ENCODE data around the gene MAN1B1. TPM values are rescaled to one million over a fixed set of nuclear protein-coding genes. Genes with fewer than 3 reads are reported as not detected.

The MAN1B1 gene
- total and polyA plus RNA-seq, 4 experiments from 2014 or later, result 35.4 to 71.0 (median 50.4) TPM

DNA sequence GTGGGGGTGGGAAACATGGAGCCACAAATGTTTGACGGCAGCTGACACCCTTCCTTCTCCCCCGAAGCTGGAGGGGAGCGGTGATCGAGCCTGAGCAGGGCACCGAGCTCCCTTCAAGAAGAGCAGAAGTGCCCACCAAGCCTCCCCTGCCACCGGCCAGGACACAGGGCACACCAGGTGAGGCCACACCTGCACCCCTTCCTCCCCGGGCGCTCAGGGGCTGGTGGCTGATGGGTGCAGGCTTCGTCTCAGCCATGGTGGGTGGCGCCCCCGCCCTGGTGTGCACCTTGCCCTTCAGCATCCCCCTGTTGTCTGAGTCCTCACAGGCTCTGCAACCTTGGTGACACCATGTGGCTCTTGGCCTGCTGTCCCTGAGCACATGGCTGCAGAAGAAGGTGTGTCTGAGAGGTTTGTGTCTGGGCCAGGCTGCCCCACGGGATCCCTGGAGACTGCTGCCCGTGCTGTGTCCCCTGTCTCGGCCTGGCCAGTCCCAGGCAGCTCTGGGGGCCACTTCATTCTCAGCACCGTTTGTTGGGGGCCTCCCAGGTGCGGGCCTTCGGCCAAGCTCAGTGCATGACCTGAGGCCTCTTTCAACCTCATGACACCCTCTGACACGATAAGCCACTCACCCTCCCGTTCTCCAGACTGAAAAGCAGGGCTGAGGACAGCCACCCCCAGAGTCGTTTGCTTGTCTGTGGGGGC is 11.1 kb downstream of the MAN1B1 start:
- Mint-ChIP-seq H3K36me3 (peaks cover 13 to 25% of the 10 kb centered on the region in 2 donors), H3K27ac (peak overlapping the region in 3 of 7 donors; percentile 25 to 53 (median 42)), H3K4me3 (no peak overlapping the region), H3K27me3 (no peaks in the 10 kb centered on the region), H3K9me3 (peaks cover 0 to 1% (median 0%) of the 10 kb centered on the region in 8 donors), H3K4me1 (peaks cover 12 to 24% (median 18%) of the 10 kb centered on the region in 4 donors)
- DNase-seq, result no peak
- peaks cover 36% of the 10 kb centered on the region for H3K36me3 ChIP-seq (ENCODE audit: insufficient read depth, low read length)
- ChIA-PET CTCF (ENCODE audit: partially characterized antibody) (interaction anchor here (3.1 kb wide), 1 partner anchor 11 kb away, joined by 38 read pairs; the partner anchor contains the start of gene MAN1B1), POLR2A (ENCODE audit: partially characterized antibody) (interaction anchor here (1.1 to 1.9 kb wide), 2 partner anchors 11 to 91 kb away, joined by 3 to 6 read pairs; partner anchors contain the start of genes ANAPC2, MAN1B1 and SSNA1)
- H3K27me3 ChIP-seq (ENCODE audit: insufficient read depth, low read length), result no peaks in the 10 kb centered on the region
- H3K4me3 ChIP-seq (ENCODE audit: low read length in 2 of 2), result no peak overlapping the region
- peaks cover 25% of the 10 kb centered on the region for H3K4me1 ChIP-seq (ENCODE audit: insufficient read depth, low read length)
- no peak overlapping the region for H3K27ac ChIP-seq (ENCODE audit: low read depth, low read length)
- H3K9me3 ChIP-seq (ENCODE audit: control insufficient read depth in 1 of 2, low read length in 2 of 2), result no peaks in the 10 kb centered on the region
- intact Hi-C loops (cut with micrococcal nuclease), result no loop called here

DNA sequence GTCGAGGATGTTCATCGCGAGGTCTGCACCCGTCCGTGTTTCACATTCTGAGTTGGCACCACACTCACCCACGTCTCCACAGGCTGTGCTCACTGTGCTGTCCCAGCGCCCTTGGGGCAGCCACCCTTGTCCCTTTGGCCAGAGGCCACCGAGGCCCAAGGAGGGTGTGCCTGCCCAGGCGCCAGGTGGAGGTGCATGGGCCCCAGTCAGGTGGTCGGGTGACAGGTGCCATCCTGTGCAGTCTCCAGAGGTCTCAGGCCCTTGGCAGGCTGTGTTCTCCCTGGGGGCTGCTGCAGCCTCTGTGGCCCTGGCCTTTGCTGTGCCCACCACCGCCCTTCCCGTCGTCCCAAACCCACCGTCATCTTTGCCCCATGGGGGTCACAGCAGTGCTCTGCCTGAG is 12.4 kb downstream of the MAN1B1 start:
- Histone ChIP-seq H3K36me3 (ENCODE audit: insufficient read depth, low read length) (peaks cover 48% of the 10 kb centered on the region), H3K4me1 (ENCODE audit: insufficient read depth, low read length) (peaks cover 25% of the 10 kb centered on the region), H3K27me3 (ENCODE audit: insufficient read depth, low read length) (no peaks in the 10 kb centered on the region), H3K27ac (ENCODE audit: low read depth, low read length) (no peak overlapping the region), H3K9me3 (ENCODE audit: control insufficient read depth in 1 of 2, low read length in 2 of 2) (no peaks in the 10 kb centered on the region), H3K4me3 (ENCODE audit: low read length in 2 of 2) (no peak overlapping the region)
- H3K9me3 Mint-ChIP-seq, result peaks cover 0 to 1% (median 0%) of the 10 kb centered on the region in 8 donors
- DNase-seq, result no peak
- H3K4me1 Mint-ChIP-seq, result peaks cover 10 to 22% (median 17%) of the 10 kb centered on the region in 4 donors
- no peak overlapping the region for H3K4me3 Mint-ChIP-seq
- peak overlapping the region in 2 of 7 donors; percentile 29 to 83 for H3K27ac Mint-ChIP-seq
- CTCF ChIA-PET (ENCODE audit: partially characterized antibody), result no interaction called here
- intact Hi-C loops (cut with micrococcal nuclease), result no loop called here
- H3K36me3 Mint-ChIP-seq, result peaks cover 13 to 24% of the 10 kb centered on the region in 2 donors
- H3K27me3 Mint-ChIP-seq, result no peaks in the 10 kb centered on the region
- POLR2A ChIA-PET (ENCODE audit: partially characterized antibody), result no interaction called here

DNA sequence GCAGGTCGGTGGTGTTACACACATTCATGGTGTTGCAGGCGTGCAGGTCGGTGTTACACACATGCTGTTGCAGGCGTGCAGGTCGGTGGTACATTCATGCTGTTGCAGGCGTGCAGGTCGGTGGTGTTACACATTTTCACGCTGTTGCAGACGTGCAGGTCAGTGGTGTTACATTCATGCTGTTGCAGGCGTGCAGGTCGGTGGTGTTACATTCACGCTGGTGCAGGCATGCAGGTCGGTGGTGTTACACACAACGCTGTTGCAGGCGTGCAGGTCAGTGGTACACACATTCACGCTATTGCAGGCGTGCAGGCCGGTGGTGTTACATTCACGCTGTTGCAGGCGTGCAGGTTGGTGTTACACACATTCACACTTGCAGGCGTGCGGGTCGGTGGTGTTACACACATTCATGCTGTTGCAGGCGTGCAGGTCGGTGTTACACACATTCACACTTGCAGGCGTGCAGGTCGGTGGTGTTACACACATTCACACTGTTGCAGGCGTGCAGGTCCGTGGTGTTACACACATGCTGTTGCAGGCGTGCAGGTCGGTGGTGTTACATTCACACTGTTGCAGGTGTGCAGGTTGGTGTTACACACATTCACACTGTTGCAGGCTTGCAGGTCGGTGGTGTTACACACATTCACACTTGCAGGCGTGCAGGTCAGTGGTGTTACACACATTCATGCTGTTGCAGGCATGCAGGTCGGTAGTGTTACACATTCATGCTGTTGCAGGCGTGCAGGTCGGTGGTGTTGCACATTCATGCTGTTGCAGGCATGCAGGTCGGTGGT is 16.6 kb downstream of the MAN1B1 start:
- no peaks in the 10 kb centered on the region for H3K4me1 ChIP-seq (ENCODE audit: insufficient read depth, low read length)
- no peak overlapping the region for H3K4me3 ChIP-seq (ENCODE audit: low read length in 2 of 2)
- H3K9me3 ChIP-seq (ENCODE audit: control insufficient read depth in 1 of 2, low read length in 2 of 2), result no peaks in the 10 kb centered on the region
- intact Hi-C loops (cut with micrococcal nuclease), result no loop called here
- ChIA-PET CTCF (ENCODE audit: partially characterized antibody) (interaction anchor here (1.8 kb wide), 1 partner anchor 8 kb away, joined by 5 read pairs; no protein-coding TSS in a partner anchor), POLR2A (ENCODE audit: partially characterized antibody) (no interaction called here)
- peaks cover 64% of the 10 kb centered on the region for H3K36me3 ChIP-seq (ENCODE audit: insufficient read depth, low read length)
- Mint-ChIP-seq H3K27ac (no peak overlapping the region), H3K4me3 (no peak overlapping the region), H3K4me1 (peaks cover 0 to 4% (median 0%) of the 10 kb centered on the region in 4 donors), H3K9me3 (no peaks in the 10 kb centered on the region), H3K36me3 (peaks cover 8 to 16% of the 10 kb centered on the region in 2 donors), H3K27me3 (no peaks in the 10 kb centered on the region)
- no peak for DNase-seq
- H3K27ac ChIP-seq (ENCODE audit: low read depth, low read length), result no peak overlapping the region
- H3K27me3 ChIP-seq (ENCODE audit: insufficient read depth, low read length), result no peaks in the 10 kb centered on the region

DNA sequence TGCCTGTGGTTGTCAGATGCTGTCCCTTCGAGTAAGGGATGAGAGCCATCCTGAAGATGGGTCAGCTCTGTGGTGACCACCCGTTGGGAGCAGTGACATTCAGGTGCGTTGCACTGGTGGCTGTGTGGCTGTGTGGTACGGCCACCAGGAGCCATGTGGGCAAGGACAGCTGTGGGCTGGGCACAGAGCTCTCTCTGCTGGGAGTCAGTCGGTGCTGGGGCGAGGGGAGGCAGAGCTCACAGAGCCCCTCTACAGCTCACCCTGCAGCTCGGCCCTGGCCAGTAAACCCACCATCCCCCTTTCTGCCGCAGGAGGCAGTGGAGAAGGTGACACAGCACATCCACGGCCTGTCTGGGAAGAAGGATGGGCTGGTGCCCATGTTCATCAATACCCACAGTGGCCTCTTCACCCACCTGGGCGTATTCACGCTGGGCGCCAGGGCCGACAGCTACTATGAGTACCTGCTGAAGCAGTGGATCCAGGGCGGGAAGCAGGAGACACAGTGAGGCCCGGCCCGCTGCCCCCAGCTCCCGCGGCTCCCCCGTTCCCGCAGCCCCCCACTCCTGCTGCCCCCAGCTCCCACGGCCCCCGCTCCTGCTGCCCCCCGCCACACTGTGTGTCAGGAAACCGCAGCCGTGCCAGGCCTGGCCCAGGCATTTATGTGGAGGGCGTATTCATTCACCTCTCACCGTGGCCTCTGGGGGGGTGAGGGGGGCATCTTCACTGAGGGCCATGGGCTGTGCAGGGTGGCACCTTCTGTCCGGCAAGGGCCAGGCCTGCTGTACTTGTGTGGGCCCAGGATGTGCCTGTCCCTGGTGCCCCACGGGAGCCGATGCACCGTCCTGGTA is 19.3 kb downstream of the MAN1B1 start:
- Histone ChIP-seq H3K27ac (ENCODE audit: low read depth, low read length) (no peak overlapping the region), H3K9me3 (ENCODE audit: control insufficient read depth in 1 of 2, low read length in 2 of 2) (no peaks in the 10 kb centered on the region), H3K27me3 (ENCODE audit: insufficient read depth, low read length) (no peaks in the 10 kb centered on the region), H3K4me1 (ENCODE audit: insufficient read depth, low read length) (no peaks in the 10 kb centered on the region), H3K36me3 (ENCODE audit: insufficient read depth, low read length) (peaks cover 63% of the 10 kb centered on the region), H3K4me3 (ENCODE audit: low read length in 2 of 2) (no peak overlapping the region)
- intact Hi-C loops (cut with micrococcal nuclease), result no loop called here
- Mint-ChIP-seq H3K9me3 (no peaks in the 10 kb centered on the region), H3K36me3 (peaks cover 3 to 19% of the 10 kb centered on the region in 2 donors), H3K4me3 (no peak overlapping the region), H3K27ac (no peak overlapping the region), H3K4me1 (peaks cover 0 to 1% (median 0%) of the 10 kb centered on the region in 4 donors), H3K27me3 (no peaks in the 10 kb centered on the region)
- POLR2A ChIA-PET (ENCODE audit: partially characterized antibody), result interaction anchor here (1.2 to 2.7 kb wide), 2 partner anchors 11 to 20 kb away, joined by 3 to 10 read pairs; partner anchors contain the start of gene MAN1B1
- CTCF ChIA-PET (ENCODE audit: partially characterized antibody), result interaction anchor here (1.4 kb wide), 2 partner anchors 10 to 38 kb away, joined by 5 read pairs; no protein-coding TSS in a partner anchor
- no peak for DNase-seq

DNA sequence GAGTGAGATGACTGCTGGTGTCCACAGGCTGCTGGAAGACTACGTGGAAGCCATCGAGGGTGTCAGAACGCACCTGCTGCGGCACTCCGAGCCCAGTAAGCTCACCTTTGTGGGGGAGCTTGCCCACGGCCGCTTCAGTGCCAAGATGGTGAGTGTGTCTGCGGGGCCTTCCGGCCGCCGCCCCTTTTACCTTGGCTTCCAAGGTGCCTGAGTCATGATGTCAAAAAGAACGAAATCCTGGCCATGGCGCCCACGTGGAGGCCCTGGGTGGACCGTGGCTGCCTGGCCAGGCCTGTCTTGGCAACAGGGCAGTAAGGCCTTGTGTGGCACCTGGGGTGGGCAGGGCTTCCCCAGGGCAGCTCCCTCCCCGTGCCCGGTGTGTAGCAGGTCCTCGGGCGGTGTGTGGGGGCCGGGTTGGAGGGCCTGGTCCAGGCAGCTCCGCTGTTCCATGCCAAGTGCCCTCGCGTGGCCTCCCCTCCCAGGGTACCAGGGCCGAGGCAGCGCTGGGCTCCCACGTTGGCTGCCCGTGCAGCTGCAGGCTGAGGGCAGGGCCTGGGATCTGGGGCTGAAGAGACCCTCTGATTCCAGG is 20.0 kb downstream of the MAN1B1 start:
- no peaks in the 10 kb centered on the region for H3K4me1 ChIP-seq (ENCODE audit: insufficient read depth, low read length)
- H3K9me3 ChIP-seq (ENCODE audit: control insufficient read depth in 1 of 2, low read length in 2 of 2), result no peaks in the 10 kb centered on the region
- peaks cover 3 to 23% of the 10 kb centered on the region in 2 donors for H3K36me3 Mint-ChIP-seq
- ChIA-PET CTCF (ENCODE audit: partially characterized antibody) (interaction anchor here (1.4 kb wide), 1 partner anchor 11 kb away, joined by 5 read pairs; no protein-coding TSS in a partner anchor), POLR2A (ENCODE audit: partially characterized antibody) (interaction anchor here (1.2 to 2.7 kb wide), 2 partner anchors 11 to 20 kb away, joined by 3 to 10 read pairs; partner anchors contain the start of gene MAN1B1)
- H3K36me3 ChIP-seq (ENCODE audit: insufficient read depth, low read length), result peaks cover 56% of the 10 kb centered on the region
- peaks cover 0 to 1% (median 0%) of the 10 kb centered on the region in 4 donors for H3K4me1 Mint-ChIP-seq
- no peak overlapping the region for H3K27ac Mint-ChIP-seq
- H3K27ac ChIP-seq (ENCODE audit: low read depth, low read length), result no peak overlapping the region
- intact Hi-C loops (cut with micrococcal nuclease), result no loop called here
- DNase-seq, result no peak
- no peak overlapping the region for H3K4me3 ChIP-seq (ENCODE audit: low read length in 2 of 2)
- no peaks in the 10 kb centered on the region for H3K27me3 Mint-ChIP-seq
- no peaks in the 10 kb centered on the region for H3K27me3 ChIP-seq (ENCODE audit: insufficient read depth, low read length)
- H3K4me3 Mint-ChIP-seq, result no peak overlapping the region
- H3K9me3 Mint-ChIP-seq, result no peaks in the 10 kb centered on the region

DNA sequence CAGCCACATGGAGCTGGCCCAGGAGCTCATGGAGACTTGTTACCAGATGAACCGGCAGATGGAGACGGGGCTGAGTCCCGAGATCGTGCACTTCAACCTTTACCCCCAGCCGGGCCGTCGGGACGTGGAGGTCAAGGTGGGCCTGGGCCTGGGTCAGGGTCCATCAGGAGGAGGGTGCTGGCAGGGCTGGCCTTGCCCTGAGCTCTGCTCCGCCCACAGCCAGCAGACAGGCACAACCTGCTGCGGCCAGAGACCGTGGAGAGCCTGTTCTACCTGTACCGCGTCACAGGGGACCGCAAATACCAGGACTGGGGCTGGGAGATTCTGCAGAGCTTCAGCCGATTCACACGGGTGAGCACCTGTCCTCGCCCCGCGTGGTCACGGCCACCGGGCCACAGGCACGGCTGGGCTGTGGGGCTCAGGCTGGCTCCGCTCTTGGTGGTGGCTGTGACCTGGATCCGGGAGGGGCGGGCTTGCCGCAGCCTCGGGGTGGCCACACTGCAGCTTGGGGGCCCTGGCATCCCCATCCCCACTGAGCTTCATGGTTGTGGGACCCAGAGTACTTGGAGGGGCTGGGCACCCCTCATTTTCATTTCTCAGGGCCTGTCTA is 20.6 kb downstream of the MAN1B1 start:
- DNase-seq, result no peak
- no peaks in the 10 kb centered on the region for H3K27me3 ChIP-seq (ENCODE audit: insufficient read depth, low read length)
- peaks cover 0 to 1% (median 0%) of the 10 kb centered on the region in 4 donors for H3K4me1 Mint-ChIP-seq
- ChIA-PET CTCF (ENCODE audit: partially characterized antibody) (interaction anchor here (1.4 kb wide), 1 partner anchor 12 kb away, joined by 5 read pairs; no protein-coding TSS in a partner anchor), POLR2A (ENCODE audit: partially characterized antibody) (interaction anchor here (2.7 to 2.9 kb wide), 2 partner anchors 12 to 20 kb away, joined by 10 to 11 read pairs; partner anchors contain the start of gene MAN1B1)
- H3K36me3 Mint-ChIP-seq, result peaks cover 3 to 23% of the 10 kb centered on the region in 2 donors
- no peaks in the 10 kb centered on the region for H3K27me3 Mint-ChIP-seq
- no peak overlapping the region for H3K4me3 ChIP-seq (ENCODE audit: low read length in 2 of 2)
- no peak overlapping the region for H3K4me3 Mint-ChIP-seq
- intact Hi-C loops (cut with micrococcal nuclease), result no loop called here
- no peaks in the 10 kb centered on the region for H3K9me3 ChIP-seq (ENCODE audit: control insufficient read depth in 1 of 2, low read length in 2 of 2)
- peaks cover 50% of the 10 kb centered on the region for H3K36me3 ChIP-seq (ENCODE audit: insufficient read depth, low read length)
- no peak overlapping the region for H3K27ac Mint-ChIP-seq
- no peaks in the 10 kb centered on the region for H3K9me3 Mint-ChIP-seq
- no peaks in the 10 kb centered on the region for H3K4me1 ChIP-seq (ENCODE audit: insufficient read depth, low read length)
- no peak overlapping the region for H3K27ac ChIP-seq (ENCODE audit: low read depth, low read length)
